Ishikawa (cell line): ENCODE measurements around the gene BEND7.

Experiments used
- CREB1 ChIP-seq: IDR thresholded peaks from 2 replicates; pipeline ENCODE4 v1.6.1; 2012; ENCODE audit warnings: low read depth
- EGR1 ChIP-seq: IDR thresholded peaks from 2 replicates; pipeline ENCODE4 v1.6.1; 2012
- EP300 ChIP-seq: IDR thresholded peaks from 2 replicates; pipeline ENCODE4 v1.6.1; 2012; ENCODE audit warnings: borderline replicate concordance
- FOXM1 ChIP-seq: IDR thresholded peaks from 2 replicates; pipeline ENCODE4 v1.6.1; 2012; ENCODE audit warnings: low read depth, borderline replicate concordance
- RAD21 ChIP-seq: IDR thresholded peaks from 2 replicates; pipeline ENCODE4 v1.6.1; 2012; ENCODE audit warnings: low read depth
- REST ChIP-seq: IDR thresholded peaks from 2 replicates; pipeline ENCODE4 v1.6.1; 2012; ENCODE audit warnings: low read depth, mild to moderate bottlenecking
- YY1 ChIP-seq: IDR thresholded peaks from 2 replicates; pipeline ENCODE4 v1.6.1; 2012; ENCODE audit warnings: low read depth
- TF ChIP-seq, protein P1 (sequence below): IDR thresholded peaks from 2 replicates; pipeline ENCODE4 v1.6.1; 2012

- TF ChIP-seq YY1 (no peak), EGR1 (no peak), CREB1 (no peak), RAD21 (no peak), EP300 (no peak), FOXM1 (no peak), REST (no peak)
- TF ChIP-seq, protein P1, sequence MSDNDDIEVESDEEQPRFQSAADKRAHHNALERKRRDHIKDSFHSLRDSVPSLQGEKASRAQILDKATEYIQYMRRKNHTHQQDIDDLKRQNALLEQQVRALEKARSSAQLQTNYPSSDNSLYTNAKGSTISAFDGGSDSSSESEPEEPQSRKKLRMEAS: no peak
These were observed 830 bp upstream of the BEND7 start for GRCh38 chr10:13529714-13529973.
